NCI-H2171 (cell line): ENCODE measurements around the gene YWHAE.
"Not testable (repeated sequence)": the region's sequence is repeated elsewhere in the genome, so short reads cannot be mapped to it uniquely, and the experiment has no call there.

ENCODE experiments used
- DNase-seq: peaks from one replicate; lab custom pipeline; 2025; lab: John Stamatoyannopoulos, UW

The YWHAE gene

DNA sequence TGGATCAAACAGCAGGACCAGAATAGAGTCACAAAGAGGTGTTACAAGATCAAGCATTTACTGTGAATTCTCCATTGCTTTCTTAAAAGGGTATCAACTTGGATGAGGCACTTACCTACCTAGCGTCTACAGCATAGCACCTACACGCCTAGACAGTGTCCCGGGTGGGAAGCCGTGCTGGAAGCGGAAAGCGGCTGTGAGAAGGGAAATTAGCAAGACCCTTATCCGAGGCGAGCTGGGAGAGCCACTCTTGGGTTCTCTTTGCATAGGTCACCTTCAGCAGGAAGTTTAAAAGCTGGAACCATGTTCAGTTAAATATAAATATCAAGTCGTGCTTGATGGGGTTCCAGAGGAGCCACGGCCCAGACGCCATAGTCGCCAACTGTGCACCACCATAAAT lies 74.3 kb downstream of the YWHAE start:
- no peak for DNase-seq

DNA sequence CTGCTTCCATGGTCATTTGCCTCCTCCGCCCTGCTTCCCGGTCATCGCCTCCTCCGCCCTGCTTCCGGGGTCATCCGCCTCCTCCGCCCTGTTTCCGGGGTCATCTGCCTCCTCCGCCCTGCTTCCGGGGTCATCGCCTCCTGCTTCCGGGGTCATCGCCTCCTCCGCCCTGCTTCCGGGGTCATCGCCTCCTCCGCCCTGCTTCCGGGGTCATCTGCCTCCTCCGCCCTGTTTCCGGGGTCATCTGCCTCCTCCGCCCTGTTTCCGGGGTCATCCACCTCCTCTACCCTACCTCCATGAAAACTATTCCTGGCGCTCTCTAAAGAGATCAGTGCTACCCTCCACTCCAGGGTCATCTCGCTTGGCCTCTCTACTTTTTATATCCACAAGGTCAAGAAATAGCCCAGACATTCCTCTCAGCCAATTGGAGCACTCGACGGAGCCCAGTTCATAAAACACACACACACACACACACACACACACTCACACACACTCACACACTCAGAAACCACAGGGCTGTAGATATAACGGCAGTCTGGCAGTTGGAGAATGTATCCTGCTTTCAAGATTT lies 75.7 kb downstream of the YWHAE start:
- no peak for DNase-seq

DNA sequence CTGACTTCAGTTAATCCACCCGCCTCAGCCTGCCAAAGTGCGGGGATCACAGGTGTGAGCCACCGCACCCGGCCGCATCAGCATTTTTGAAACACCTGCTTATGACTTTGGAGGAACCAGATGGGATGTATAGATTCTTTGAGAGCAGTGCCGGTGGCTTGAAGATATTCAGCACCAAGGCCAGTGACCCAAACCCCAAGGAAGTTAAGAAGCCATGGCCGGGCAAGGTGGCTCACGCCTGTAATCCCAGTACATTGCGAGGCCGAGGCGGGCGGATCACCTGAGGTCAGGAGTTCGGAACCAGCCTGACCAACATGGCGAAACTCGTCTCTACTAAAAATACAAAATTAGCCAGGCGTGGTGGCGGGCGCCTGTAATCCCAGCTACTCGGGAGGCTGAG lies 76.7 kb downstream of the YWHAE start:
- no peak for DNase-seq

DNA sequence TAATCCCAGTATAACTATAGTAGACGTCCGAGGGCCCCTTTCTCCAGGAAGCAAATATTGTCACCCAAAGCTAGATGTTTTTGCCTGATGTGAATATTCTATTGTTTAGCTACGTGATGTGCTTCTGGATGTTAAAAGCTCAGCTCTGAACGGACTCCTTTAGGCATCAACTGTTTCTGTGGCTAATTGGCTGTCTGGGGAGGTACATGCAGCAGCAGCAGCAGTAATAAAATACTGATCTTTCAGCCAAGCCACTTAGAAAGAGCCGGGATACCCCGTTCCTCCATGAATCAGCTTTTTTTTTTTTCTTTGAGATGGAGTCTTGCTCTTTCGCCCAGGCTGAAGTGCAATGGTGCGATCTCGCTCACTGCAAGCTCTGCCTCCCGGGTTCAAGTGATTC lies 77.5 kb downstream of the YWHAE start:
- DNase-seq: no peak

DNA sequence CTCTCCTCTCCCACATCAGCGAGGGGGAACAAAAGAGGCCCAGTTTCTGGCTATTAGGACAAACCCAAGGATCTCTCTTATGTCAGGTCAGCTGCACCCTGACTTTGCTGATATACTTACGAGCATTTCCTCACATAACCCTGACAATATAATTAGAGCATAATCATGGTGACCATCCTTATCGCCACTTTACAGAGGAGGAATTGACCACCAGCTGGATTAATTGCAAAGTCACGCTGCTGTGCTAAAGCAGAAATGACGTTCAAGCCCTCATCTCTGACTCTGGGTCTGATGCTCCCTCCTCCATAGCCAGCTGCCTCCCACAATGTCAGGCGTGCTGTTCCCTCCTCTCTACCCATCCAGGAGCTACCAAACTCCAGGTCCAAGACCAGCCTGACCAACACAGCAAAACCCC lies 78.0 kb downstream of the YWHAE start:
- DNase-seq: no peak

DNA sequence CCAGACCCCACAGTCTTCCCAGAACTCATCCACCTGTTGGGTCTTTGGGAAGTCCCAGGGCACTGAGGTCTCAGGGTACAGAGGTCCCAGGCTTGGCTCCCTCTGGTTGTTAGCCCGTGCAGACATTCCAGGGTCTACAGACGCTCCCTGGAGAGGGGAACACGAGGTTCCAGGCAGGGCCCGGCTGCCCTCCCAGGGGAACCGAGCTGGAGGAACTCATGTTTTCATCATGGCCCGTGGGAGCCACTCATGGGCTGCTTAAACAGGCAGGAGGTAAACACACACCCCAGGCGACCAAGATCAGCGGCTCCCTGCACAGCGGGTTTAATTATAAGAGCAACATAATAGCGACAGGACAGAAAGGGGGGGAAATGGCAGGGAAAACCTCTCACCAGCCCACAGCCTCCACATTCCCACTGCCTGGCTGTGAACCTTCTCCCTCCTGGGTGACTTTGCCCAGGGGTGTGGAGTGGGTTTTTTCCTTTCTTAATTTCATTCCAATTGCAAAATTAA lies 84.1 kb downstream of the YWHAE start:
- peak; percentile 61 for DNase-seq

DNA sequence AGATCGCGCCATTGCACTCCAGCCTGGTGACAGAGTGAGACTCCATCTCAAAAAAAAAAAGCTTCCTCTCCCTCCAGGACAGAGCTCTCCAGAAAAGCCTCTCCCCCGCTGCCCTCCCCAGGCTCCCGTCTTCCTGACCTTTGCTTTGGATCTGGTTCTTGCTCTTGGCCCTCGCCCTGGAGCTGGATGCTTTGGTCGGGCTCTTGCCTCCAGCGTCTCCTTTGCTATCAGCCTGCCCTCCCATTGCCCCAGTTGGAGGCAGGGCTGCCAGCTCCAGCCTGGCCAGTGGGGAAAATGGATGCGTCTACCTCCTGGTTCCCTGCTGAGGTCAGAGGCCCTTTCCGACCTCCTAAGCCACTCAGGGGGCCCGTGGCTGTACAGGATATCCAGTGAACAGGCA lies 84.6 kb downstream of the YWHAE start:
- DNase-seq: no peak

DNA sequence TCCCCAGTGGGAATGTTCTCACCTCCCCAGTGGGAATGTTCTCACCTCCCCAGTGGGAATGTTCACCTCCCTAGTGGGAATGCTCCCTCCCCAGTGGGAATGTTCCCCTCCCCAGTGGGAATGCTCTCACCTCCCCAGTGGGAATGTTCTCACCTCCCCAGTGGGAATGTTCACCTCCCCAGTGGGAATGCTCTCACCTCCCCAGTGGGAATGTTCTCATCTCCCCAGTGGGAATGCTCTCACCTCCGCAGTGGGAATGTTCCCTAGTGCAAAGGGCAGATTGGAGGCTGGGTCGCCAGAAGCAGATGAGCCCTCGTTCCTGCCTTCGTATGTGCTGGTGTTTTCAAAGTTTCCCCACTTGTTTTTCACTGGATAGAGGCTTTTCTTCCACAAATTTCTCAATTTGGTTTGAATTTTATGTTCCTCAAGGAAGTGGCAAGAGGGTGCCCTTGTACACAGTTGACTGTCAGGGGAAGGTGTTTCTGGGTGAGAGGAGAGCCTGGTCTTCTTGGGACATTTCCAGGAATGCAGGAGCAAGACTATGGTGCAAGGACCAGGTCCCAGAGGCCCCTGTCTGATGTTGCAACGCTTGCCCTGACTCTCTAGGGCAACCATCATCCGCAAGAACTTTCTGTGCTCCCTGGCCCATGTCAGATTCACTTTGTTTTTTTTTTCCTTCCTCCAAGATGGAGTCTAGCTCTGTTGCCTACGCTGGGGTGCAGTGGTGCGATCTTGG lies 86.6 kb downstream of the YWHAE start:
- DNase-seq: no peak

DNA sequence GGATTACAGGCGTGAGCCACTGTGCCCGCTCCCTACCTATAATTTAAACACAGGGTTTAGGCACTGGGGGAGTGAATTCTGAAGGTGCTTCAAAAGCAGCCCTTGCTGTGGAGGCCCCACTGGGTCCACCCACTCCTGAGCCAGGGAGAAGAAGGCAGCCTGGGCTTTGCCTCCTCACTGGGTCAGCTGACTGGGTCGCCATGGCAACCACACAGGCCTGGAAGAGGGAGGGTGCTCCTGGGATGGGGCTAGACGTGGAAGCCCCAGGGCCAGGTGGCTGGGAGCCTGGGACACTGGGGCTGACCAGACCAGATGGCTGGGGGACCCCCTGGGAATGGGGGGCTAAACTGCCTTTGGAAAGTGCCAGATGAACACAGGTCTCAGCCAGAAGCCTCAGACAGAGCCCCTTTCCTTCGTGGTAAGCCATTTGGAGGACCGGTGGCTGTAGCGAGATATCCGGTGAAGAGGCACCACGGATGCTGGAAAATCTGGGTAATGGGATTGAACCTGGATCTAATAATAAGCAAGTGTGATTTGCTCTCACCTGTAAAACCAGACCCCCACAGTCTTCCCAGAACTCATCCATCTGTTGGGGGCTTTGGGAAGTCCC lies 87.7 kb downstream of the YWHAE start:
- peak; percentile 36 for DNase-seq

DNA sequence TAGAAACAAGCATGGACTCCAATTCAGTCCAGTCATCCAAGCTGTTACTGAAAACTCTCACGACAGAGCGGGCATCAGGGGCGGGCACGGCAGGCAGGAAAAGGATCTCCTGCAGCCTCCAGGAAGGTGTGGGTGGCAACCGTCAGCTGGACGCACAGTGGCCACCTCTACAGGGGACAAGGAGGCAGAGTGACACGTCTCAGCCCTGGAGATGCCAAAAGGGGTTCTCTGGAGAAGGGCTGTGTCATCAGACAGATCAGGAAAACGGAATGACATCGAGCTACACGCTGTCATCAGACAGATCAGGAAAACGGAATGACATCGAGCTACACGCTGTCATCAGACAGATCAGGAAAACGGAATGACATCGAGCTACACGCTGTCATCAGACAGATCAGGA lies 92.2 kb downstream of the YWHAE start:
- not testable (repeated sequence) for DNase-seq

DNA sequence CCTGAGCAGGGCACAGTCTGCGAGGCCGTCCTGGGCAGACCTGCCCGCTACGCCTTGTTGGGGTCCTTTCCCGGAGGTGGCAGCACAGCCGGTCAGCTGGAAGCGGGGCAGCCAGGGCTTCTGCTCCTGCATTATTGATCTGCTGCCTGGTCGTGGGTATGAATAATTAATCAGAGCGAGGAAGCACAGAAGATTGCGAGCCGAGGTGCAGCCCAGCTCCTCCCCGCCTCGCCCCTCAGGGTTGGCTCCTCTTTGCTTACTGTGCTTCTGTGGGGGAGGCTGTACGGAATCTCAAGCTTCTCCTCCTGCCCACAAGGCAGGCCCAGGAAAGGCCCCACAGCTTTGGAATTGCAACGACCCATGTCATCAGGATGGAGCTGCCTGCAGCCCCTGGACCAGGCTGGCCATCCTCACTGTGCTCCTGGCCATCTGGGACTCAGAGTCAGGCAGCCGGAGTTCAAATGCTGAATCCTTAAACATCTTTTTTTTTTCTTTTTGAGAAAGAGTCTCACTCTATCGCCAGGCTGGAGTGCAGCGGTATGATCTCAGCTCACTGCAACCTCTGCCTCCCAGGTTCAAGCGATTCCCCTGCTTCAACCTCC lies 95.0 kb downstream of the YWHAE start:
- DNase-seq: no peak

DNA sequence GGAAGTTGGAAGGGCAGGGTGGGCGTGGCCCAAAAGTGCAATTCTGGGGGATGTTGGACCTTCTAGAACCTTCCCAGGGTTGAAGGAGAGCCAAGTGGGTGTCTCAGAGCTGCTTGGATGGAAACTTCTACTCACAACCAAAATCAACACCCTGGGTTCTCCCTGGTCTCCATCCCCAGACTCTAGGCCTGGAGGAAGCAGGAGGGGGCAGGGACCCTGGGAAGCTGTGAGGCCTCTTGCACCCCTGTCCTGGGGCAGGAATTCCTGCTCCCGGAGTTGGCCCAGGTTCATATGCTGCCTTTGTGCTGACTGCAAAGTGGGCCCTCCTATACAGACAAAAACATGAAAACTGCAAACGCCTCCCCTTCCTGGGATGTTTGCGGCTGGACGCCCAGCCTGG lies 95.5 kb downstream of the YWHAE start:
- no peak for DNase-seq

DNA sequence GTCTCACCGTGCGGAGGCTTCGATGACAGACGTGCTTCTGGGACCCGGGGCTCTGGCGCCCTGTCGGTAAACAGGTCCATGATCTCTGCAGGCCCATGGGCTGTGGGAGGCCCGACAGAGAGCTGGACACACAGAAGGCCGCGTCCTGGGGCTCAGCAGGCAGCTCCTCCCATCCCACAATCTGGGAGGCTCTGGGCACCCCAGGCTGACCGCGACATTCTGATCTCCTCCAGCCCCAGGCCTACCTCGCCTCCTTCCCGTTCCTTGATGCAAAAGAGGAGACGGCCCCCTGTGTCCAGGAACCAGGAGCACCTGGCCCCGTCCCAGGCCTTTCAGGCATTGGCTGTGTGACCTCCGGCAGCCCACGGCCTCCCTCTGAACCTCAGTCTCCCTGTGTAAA lies 97.3 kb downstream of the YWHAE start:
- DNase-seq: no peak

DNA sequence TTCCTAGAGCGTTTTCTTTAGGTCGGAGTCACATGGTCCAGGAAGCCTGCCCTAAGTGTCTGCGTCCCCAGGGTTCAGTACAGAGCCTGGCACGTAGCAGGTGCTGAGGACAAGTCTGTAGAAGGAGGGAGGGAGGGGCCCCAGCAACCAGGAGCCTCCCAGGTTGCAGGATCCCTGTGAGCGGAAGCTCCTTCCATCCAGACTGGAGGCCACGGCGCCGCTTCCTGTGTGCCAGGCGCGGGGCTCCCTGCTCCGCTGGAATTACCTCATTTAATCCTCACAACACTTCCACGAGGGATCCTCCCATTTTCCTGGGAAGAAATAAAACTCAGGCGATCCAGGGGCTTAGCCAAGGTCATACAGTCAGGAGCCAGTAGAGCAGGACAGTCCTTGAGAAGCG lies 98.5 kb downstream of the YWHAE start:
- no peak for DNase-seq

DNA sequence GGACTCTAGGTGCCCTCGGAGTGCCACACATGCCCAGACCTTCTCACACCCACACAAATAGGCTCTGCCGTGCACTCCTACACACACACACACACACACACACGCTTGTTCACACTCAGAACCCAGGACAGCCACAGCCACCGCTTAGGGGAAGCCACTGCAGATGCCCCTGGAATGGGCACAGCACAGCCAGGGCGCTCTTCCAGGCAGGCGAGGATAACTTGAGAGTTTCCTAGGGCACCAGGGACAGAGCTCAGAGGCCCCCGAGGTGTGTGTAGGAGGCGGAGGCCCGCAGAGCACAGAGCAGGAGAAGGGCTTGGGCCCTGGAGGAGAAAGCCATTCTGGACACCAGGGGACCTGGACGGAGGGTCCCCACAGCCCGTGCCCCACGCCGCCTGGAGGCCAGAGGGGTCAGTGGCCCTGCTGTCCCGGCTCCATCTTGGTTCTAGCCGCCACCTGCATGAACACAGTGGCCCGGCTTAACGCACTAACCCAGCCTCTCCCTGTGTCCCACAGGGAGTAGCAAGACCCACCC lies 99.6 kb downstream of the YWHAE start:
- no peak for DNase-seq

DNA sequence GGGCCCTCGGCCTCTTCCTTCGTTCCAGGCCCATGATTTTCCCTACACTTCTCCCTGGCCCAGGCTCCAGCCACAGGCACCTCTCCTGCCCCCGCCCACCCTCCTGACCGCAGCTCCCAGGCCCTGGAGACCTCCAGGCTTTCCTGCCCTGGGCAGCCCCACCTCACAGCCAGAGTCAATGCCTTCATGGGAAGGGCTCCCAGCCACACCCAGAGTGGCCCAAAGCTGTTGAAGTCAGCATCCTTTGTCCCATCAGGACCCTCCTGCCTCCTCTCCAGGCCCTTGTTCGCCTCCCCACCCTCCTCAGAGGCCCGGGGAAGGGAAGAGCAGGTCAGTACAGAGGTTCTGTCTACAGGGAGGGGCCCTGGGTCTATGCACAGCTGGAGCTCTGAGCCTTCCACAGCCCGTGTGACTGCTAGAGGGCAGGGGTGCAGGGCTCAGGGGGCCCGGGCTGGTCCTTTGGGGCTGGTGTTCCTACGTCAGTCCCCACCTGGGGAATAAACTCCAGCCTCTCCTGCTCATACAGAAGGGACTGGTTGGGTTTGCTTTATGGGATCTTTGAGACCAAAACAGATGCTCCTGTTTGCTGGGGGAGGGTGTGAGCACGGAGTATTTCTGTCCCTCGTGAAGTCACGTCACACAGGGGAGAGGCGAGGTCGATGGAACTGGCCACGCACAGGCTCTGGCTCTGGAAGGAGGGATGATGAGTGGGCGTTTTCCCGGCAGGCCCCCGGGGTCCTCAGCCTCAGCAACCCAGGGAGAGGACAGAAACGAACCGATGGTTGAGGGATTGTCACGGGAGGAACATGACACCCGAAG lies 100.3 kb downstream of the YWHAE start:
- no peak for DNase-seq

DNA sequence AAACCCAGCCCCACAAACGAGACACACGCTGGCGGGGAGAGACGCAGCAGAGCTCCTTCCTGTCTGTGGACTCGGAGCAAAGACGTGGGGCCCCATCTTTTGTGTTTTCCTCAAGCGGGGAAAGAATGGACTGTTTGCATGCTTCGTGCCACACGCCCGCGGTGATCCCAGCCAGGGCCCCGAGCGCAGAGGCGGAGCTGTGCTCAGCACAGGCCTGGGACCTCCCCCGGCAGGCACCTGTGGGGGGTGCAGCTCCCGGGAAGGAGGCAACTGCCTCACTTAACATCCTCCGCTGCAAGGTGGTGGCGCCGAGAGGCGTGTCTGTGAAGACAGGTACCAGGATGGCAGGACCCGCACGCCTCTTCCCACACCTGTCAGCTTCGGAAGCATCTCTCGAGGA lies 101.4 kb downstream of the YWHAE start:
- no peak for DNase-seq
